Measurements from ENCODE around the gene CLIP4.

The CLIP4 gene

DNA sequence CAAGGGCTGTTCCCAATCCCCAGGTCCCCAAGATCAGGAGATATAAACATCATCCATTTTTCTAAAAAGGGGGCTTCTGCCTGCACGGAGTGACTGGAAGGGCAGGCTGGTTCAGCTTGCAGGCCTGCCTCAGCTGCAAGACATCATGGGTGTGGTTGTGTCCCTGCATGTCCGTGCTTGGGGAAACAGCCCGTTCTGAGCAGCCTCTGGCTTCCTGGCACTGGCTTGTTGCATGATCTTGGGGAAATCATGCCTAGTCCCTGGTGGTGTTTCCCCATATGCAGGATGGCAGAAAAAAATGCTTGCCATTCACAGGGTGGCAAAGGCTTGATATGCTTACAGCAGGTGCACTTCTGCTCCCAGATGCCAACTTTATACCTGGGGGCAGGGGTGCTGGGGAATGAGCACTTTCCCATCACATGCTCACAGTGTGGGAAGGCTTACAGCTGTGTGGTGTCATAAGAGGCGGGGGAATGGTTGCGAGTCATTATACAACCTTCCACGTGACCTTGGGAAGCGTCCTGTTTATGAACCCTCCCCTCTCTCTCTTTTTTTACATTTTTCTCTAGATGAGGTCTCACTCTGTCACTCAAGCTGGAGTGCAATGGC lies 48.1 kb upstream of the CLIP4 start (continued):
- TF ChIP-seq, protein P1, sequence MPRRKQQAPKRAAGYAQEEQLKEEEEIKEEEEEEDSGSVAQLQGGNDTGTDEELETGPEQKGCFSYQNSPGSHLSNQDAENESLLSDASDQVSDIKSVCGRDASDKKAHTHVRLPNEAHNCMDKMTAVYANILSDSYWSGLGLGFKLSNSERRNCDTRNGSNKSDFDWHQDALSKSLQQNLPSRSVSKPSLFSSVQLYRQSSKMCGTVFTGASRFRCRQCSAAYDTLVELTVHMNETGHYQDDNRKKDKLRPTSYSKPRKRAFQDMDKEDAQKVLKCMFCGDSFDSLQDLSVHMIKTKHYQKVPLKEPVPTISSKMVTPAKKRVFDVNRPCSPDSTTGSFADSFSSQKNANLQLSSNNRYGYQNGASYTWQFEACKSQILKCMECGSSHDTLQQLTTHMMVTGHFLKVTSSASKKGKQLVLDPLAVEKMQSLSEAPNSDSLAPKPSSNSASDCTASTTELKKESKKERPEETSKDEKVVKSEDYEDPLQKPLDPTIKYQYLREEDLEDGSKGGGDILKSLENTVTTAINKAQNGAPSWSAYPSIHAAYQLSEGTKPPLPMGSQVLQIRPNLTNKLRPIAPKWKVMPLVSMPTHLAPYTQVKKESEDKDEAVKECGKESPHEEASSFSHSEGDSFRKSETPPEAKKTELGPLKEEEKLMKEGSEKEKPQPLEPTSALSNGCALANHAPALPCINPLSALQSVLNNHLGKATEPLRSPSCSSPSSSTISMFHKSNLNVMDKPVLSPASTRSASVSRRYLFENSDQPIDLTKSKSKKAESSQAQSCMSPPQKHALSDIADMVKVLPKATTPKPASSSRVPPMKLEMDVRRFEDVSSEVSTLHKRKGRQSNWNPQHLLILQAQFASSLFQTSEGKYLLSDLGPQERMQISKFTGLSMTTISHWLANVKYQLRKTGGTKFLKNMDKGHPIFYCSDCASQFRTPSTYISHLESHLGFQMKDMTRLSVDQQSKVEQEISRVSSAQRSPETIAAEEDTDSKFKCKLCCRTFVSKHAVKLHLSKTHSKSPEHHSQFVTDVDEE (CRISPR knock-in tag; IDR thresholded peaks at IDR 0.05): no peak
- TF ChIP-seq ZC3H10 (CRISPR knock-in tag; IDR thresholded peaks at IDR 0.05): no peak
- no peak for TF ChIP-seq ZNF8 (CRISPR knock-in tag; IDR thresholded peaks at IDR 0.05)
- no peak for TF ChIP-seq SNAI2 (CRISPR knock-in tag; IDR thresholded peaks at IDR 0.05)
- no peak for TF ChIP-seq TOX (CRISPR knock-in tag; IDR thresholded peaks at IDR 0.05; ENCODE audit: borderline replicate concordance)
- TF ChIP-seq ARNTL (CRISPR knock-in tag; IDR thresholded peaks at IDR 0.05; ENCODE audit: borderline replicate concordance, low read depth): no peak
- TF ChIP-seq ZFP3 (CRISPR knock-in tag; IDR thresholded peaks at IDR 0.05): no peak
- TF ChIP-seq OSR1 (CRISPR knock-in tag; IDR thresholded peaks at IDR 0.05): no peak
- no peak for TF ChIP-seq GLIS3 (CRISPR knock-in tag; IDR thresholded peaks at IDR 0.05)
- TF ChIP-seq ESRRG (CRISPR knock-in tag; IDR thresholded peaks at IDR 0.05): no peak
- TF ChIP-seq PPARA (CRISPR knock-in tag; IDR thresholded peaks at IDR 0.05; ENCODE audit: borderline replicate concordance): no peak
- TF ChIP-seq ZNF70 (CRISPR knock-in tag; IDR thresholded peaks at IDR 0.05): no peak
- TF ChIP-seq, protein P2, sequence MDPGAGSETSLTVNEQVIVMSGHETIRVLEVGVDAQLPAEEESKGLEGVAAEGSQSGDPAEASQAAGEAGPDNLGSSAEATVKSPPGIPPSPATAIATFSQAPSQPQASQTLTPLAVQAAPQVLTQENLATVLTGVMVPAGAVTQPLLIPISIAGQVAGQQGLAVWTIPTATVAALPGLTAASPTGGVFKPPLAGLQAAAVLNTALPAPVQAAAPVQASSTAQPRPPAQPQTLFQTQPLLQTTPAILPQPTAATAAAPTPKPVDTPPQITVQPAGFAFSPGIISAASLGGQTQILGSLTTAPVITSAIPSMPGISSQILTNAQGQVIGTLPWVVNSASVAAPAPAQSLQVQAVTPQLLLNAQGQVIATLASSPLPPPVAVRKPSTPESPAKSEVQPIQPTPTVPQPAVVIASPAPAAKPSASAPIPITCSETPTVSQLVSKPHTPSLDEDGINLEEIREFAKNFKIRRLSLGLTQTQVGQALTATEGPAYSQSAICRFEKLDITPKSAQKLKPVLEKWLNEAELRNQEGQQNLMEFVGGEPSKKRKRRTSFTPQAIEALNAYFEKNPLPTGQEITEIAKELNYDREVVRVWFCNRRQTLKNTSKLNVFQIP (CRISPR knock-in tag; IDR thresholded peaks at IDR 0.05; ENCODE audit: borderline replicate concordance, low read depth): no peak
- TF ChIP-seq BACH2 (CRISPR knock-in tag; IDR thresholded peaks at IDR 0.05; ENCODE audit: borderline replicate concordance): no peak

DNA sequence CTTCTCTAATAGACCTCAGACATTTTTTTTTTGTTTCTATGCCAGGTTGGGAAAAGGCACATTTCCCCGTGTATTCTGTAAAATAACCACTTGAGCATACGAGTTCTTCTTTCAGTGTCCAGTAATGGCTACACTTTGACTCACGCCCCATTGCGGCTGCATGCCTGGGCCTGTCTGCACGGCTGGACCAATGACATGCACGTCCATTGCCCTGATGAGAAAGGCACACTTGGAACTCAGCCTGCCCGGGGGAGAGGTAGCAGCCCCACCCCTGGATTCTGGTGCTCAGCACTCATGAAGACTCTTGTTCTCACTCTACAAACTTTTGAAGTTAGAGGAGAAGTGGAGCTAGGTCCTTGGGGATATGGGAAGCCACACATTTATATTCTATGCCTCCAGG lies 46.7 kb upstream of the CLIP4 start:
- ATAC-seq: no peak
- no peak for TF ChIP-seq TCF4 (CRISPR knock-in tag; IDR thresholded peaks at IDR 0.05; ENCODE audit: borderline replicate concordance)
- TF ChIP-seq, protein P3, sequence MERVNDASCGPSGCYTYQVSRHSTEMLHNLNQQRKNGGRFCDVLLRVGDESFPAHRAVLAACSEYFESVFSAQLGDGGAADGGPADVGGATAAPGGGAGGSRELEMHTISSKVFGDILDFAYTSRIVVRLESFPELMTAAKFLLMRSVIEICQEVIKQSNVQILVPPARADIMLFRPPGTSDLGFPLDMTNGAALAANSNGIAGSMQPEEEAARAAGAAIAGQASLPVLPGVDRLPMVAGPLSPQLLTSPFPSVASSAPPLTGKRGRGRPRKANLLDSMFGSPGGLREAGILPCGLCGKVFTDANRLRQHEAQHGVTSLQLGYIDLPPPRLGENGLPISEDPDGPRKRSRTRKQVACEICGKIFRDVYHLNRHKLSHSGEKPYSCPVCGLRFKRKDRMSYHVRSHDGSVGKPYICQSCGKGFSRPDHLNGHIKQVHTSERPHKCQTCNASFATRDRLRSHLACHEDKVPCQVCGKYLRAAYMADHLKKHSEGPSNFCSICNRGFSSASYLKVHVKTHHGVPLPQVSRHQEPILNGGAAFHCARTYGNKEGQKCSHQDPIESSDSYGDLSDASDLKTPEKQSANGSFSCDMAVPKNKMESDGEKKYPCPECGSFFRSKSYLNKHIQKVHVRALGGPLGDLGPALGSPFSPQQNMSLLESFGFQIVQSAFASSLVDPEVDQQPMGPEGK (CRISPR knock-in tag; IDR thresholded peaks at IDR 0.05; ENCODE audit: borderline replicate concordance): no peak
- TF ChIP-seq RARB (CRISPR knock-in tag; IDR thresholded peaks at IDR 0.05): no peak
- no peak for TF ChIP-seq ESRRG (CRISPR knock-in tag; IDR thresholded peaks at IDR 0.05)
- no peak for TF ChIP-seq BACH2 (CRISPR knock-in tag; IDR thresholded peaks at IDR 0.05; ENCODE audit: borderline replicate concordance)
- TF ChIP-seq TOX (CRISPR knock-in tag; IDR thresholded peaks at IDR 0.05; ENCODE audit: borderline replicate concordance): no peak
- no peak for TF ChIP-seq OSR1 (CRISPR knock-in tag; IDR thresholded peaks at IDR 0.05)
- TF ChIP-seq SNAI2 (CRISPR knock-in tag; IDR thresholded peaks at IDR 0.05): no peak
- no peak for TF ChIP-seq PPARA (CRISPR knock-in tag; IDR thresholded peaks at IDR 0.05; ENCODE audit: borderline replicate concordance)
- TF ChIP-seq ZFP3 (CRISPR knock-in tag; IDR thresholded peaks at IDR 0.05): no peak
- no peak for TF ChIP-seq ISL1 (CRISPR knock-in tag; IDR thresholded peaks at IDR 0.05)

DNA sequence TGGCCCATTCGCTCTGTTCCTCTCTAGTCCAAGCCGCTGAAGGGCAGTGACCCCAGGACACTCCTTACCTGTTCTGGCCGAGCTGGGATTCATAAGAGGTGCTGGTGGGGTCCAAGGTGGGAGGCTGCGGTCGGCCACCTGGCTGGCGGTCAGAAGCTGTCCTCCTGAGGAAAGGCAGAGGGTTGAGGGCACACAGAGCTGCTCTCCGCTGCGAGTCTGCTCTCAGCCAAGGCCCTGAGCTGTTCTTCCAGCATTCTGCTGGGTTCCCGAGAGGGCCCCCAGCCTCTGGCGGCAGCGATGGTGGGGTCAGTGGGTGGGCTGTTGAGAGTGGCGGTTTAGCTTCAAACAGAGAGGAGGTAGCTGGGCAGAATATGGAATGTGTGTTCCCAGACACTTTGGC lies 44.7 kb upstream of the CLIP4 start:
- ATAC-seq: no peak
- TF ChIP-seq ZNF8 (CRISPR knock-in tag; IDR thresholded peaks at IDR 0.05) (no peak), ZNF565 (CRISPR knock-in tag; conservative IDR thresholded peaks at IDR 0.05; ENCODE audit: low read depth) (no peak), TCF4 (CRISPR knock-in tag; IDR thresholded peaks at IDR 0.05; ENCODE audit: borderline replicate concordance) (no peak), PPARA (CRISPR knock-in tag; IDR thresholded peaks at IDR 0.05; ENCODE audit: borderline replicate concordance) (no peak)

DNA sequence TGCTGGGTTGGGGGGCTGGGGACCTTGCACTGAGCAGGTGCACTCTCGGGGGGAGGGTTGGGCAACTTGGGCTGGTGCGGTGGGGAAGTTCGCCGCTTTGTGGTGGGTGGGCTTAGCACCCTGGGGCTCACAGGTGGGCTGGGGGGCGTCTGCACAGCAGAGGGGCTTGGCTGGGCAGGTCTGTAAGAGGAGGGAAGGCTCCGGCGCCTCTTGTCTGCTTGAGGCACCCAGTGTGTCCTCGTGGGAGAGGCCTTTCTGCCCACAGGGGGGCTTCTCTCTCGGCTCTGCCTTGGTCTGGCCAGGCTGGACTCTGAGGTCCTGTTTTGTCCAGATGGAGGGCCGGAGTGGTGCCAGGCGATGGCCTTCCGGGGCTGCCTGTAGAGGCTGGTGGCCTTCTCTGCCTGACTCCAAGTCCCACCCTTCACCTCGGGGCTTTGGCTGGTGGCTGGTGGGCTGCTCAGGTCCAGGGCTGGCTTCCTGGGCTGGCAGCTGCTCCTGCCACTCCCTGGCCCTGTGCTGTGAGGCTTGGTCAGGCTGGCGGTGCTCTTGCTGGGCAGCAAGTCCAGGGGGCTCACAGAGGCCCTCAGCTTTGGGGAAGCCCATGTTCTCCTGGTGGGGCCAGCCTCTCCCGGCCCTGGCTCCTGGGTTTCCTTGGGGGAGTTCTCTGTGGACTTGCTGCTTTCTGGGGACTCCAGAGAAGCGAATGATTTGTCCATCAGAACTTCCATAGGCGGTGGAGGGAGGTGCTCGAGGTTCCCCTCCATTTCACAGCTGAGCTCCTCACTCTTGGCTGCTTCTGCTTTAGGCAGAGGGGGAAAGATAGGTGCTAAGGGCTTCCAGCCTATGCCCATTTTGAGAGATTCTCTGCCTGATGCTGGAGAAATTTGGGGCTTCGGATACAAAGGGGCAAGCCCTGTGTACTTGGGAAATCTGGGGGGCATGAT lies 43.9 kb upstream of the CLIP4 start:
- no peak for ATAC-seq
- TF ChIP-seq ZFP3 (CRISPR knock-in tag; IDR thresholded peaks at IDR 0.05) (no peak), ZNF8 (CRISPR knock-in tag; IDR thresholded peaks at IDR 0.05) (no peak), BACH2 (CRISPR knock-in tag; IDR thresholded peaks at IDR 0.05; ENCODE audit: borderline replicate concordance) (no peak), ISL1 (CRISPR knock-in tag; IDR thresholded peaks at IDR 0.05) (no peak), TCF4 (CRISPR knock-in tag; IDR thresholded peaks at IDR 0.05; ENCODE audit: borderline replicate concordance) (no peak), ZC3H10 (CRISPR knock-in tag; IDR thresholded peaks at IDR 0.05) (no peak)
- TF ChIP-seq, protein P4, sequence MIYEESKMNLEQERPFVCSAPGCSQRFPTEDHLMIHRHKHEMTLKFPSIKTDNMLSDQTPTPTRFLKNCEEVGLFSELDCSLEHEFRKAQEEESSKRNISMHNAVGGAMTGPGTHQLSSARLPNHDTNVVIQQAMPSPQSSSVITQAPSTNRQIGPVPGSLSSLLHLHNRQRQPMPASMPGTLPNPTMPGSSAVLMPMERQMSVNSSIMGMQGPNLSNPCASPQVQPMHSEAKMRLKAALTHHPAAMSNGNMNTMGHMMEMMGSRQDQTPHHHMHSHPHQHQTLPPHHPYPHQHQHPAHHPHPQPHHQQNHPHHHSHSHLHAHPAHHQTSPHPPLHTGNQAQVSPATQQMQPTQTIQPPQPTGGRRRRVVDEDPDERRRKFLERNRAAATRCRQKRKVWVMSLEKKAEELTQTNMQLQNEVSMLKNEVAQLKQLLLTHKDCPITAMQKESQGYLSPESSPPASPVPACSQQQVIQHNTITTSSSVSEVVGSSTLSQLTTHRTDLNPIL (CRISPR knock-in tag; IDR thresholded peaks at IDR 0.05; ENCODE audit: low read depth): no peak
- TF ChIP-seq, protein P5, sequence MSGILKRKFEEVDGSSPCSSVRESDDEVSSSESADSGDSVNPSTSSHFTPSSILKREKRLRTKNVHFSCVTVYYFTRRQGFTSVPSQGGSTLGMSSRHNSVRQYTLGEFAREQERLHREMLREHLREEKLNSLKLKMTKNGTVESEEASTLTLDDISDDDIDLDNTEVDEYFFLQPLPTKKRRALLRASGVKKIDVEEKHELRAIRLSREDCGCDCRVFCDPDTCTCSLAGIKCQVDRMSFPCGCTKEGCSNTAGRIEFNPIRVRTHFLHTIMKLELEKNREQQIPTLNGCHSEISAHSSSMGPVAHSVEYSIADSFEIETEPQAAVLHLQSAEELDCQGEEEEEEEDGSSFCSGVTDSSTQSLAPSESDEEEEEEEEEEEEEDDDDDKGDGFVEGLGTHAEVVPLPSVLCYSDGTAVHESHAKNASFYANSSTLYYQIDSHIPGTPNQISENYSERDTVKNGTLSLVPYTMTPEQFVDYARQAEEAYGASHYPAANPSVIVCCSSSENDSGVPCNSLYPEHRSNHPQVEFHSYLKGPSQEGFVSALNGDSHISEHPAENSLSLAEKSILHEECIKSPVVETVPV (CRISPR knock-in tag; IDR thresholded peaks at IDR 0.05): no peak
- TF ChIP-seq, protein P3 (CRISPR knock-in tag; IDR thresholded peaks at IDR 0.05; ENCODE audit: borderline replicate concordance): no peak

Measured in SK-N-SH treated with all-trans-retinoic acid at 6 μM for 48 hours (cell line).